Mucosa of descending colon (tissue), 3 donors: ENCODE data around the gene ABCC6. TPM values are rescaled to one million over a fixed set of nuclear protein-coding genes. Genes with fewer than 3 reads are reported as not detected.
A peak's percentile ranks its signal among the peaks of the same experiment; 100 is the strongest.

Experiments used
- ATAC-seq: fragments of 200-7000 bp; cut with Tn5 transposase; one replicate; pipeline ENCODE4 v1.9.1; 2020; ENCODE audit warnings: mild to moderate bottlenecking, moderate library complexity
- DNase-seq, 3 donors: peaks; one replicate each; pipeline ENCODE4 v3.0.0-alpha.2; 2020
- H3K36me3 ChIP-seq: fragments of 200-600 bp; one replicate; pipeline ENCODE4 v1.8.0; 2021; ENCODE audit warnings: low read depth, mild to moderate bottlenecking
- H3K4me1 ChIP-seq: fragments of 200-600 bp; one replicate; pipeline ENCODE4 v1.8.0; 2021; ENCODE audit warnings: low read depth, mild to moderate bottlenecking
- H3K4me3 ChIP-seq: fragments of 200-600 bp; one replicate; pipeline ENCODE4 v1.8.0; 2021; ENCODE audit warnings: mild to moderate bottlenecking
- H3K9me3 ChIP-seq: fragments of 200-600 bp; one replicate; pipeline ENCODE4 v1.8.0; 2021; ENCODE audit warnings: mild to moderate bottlenecking
- CTCF ChIP-seq: fragments of 200-600 bp; IDR thresholded peaks from one replicate; pipeline ENCODE4 v1.8.0; 2022; ENCODE audit warnings: antibody characterized with exemption, mild to moderate bottlenecking
- intact Hi-C, 2 donors: fragments of 100-400 bp; cut with DNase I in 1 of 2; cut with micrococcal nuclease in 1 of 2; formaldehyde crosslinking; loops; one replicate each; pipeline versions ENCODE4 v1.11.0 to v1.11.1; 2022; cut with DNase I, micrococcal nuclease
- total RNA-seq, 3 donors: library from RNA; stranded (reverse); fragmentation: NEBNext Ultra II Directional in 2 of 3; extraction: Animal tissue kit (Norgen Biotek cat#: 25700) in 2 of 3; gene quantifications; one replicate each; pipeline versions ENCODE4 v1.2.1 to v1.2.4, GENCODE V29; 2021 to 2023
- donor health status: DM: no; HTN: no; CAD: no; lungs with moderate emphysema.
- donor health status: DM: no; HTN: no; CAD: no.
- donor health status: DM: no; HTN: yes; CAD: no.

The ABCC6 gene
- total RNA-seq, 3 donors from 2014 or later, result 12.2 to 34.3 (median 26.4) TPM

- TF ChIP-seq CTCF, result no peak
These were observed 122.7 kb downstream of the ABCC6 start for GRCh38 chr16:16100631-16101030.

GRCh38 chr16:16099320-16099719 lies 124.0 kb downstream of the ABCC6 start:
- no peaks in the 10 kb centered on the region for H3K9me3 ChIP-seq
- no peak for TF ChIP-seq CTCF
- peak; percentile 19 for ATAC-seq
- DNase-seq, result no peak
- no peaks in the 10 kb centered on the region for H3K36me3 ChIP-seq
- H3K4me3 ChIP-seq, result no peak overlapping the region
- intact Hi-C loops, result no loop called here
- no peaks in the 10 kb centered on the region for H3K4me1 ChIP-seq

More at GRCh38 chr16:16100631-16101030, 122.7 kb downstream of the ABCC6 start:
- no peaks in the 10 kb centered on the region for H3K4me1 ChIP-seq
- no peaks in the 10 kb centered on the region for H3K9me3 ChIP-seq
- DNase-seq (no peak), ATAC-seq (no peak)
- H3K4me3 ChIP-seq, result no peak overlapping the region
- intact Hi-C loops, result no loop called here
- no peaks in the 10 kb centered on the region for H3K36me3 ChIP-seq

Other genes starting within 250 kb of the ABCC6 start
- gene NOMO3, start 9.0 kb upstream of the ABCC6 start, total RNA-seq, result 10 to 100 TPM; 40.3 to 55.5 (median 43.0) TPM
- gene NPIPA7, start 155.6 kb upstream of the ABCC6 start, total RNA-seq, result 1 to 10 TPM; 4.1 to 8.8 (median 4.6) TPM